Measurements from ENCODE around the gene MVP.
"Not testable (repeated sequence)": the region's sequence is repeated elsewhere in the genome, so short reads cannot be mapped to it uniquely, and the experiment has no call there.

Gene MVP

DNA sequence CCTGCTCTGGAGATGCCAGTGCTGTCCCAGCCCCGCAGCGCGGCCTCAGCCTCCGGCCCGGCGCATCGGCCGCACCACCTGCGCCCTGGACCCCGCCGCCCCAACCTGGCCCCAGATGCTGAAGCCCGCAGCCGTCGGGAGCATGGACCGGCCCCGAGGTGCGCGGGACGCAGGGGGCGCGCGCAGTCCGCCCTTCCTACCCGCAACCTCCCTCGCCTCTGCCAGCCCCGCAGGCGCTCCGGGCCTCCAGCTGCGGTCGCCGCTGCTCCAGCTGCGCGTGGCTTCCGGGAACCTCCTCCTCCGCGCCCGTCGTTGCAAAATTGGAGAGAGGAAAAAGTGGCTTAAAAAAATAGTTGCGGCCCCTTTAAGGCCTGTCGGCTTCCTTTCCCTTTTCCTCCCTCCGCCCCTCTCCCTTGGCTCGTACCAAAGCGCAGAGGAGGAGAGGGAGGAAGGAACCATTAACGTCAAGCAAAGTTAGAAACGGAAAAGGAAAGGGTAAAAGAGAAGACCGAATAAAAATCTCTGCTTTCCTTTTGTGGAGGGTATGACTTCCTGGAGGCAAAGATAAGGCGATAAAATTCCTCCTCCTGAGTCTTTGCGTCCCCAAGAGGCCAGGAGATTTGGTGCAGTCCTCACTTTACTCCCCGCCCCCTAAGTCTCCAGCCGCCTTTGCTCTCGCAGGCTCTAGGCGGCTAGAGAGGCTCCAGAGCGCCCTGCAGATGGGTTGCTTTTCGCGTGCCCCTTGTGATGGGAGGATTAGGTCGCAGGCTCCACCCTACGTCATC is 42.8 kb downstream of the MVP start, which contains the start of gene CDIPT:
CDIPT (minus strand) TSS at position 343 of the 785 bp plus-strand sequence. CDS start 369 bp downstream, outside the sequence.
- TF ChIP-seq, protein P1, sequence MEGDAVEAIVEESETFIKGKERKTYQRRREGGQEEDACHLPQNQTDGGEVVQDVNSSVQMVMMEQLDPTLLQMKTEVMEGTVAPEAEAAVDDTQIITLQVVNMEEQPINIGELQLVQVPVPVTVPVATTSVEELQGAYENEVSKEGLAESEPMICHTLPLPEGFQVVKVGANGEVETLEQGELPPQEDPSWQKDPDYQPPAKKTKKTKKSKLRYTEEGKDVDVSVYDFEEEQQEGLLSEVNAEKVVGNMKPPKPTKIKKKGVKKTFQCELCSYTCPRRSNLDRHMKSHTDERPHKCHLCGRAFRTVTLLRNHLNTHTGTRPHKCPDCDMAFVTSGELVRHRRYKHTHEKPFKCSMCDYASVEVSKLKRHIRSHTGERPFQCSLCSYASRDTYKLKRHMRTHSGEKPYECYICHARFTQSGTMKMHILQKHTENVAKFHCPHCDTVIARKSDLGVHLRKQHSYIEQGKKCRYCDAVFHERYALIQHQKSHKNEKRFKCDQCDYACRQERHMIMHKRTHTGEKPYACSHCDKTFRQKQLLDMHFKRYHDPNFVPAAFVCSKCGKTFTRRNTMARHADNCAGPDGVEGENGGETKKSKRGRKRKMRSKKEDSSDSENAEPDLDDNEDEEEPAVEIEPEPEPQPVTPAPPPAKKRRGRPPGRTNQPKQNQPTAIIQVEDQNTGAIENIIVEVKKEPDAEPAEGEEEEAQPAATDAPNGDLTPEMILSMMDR (IDR thresholded peaks at IDR 0.05; ENCODE audit: low read depth, low read length, missing control alignments) = peak; percentile 81
- H3K4me3 ChIP-seq (ENCODE audit: low read depth, low read length) = peak within 1 kb of the TSS; percentile 93
- DNase-seq (ENCODE audit: low read depth) = peak; percentile 93

DNA sequence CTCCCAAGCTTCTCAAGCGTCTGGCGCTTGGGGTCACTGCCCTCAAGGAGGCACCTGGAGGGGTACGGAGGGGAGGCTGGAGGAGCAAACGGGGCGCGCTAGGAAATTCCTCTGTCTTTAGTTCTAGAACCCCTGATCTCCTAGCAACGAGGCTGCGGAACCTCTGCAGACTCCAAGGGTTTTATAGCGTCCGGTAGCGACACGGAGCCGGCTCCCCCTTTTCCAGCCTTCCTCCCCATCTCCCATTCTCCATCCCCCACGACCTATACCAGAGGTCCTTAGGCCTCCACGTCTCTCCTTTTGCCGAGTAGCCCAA is 43.4 kb downstream of the MVP start:
- DNase-seq (ENCODE audit: low read depth) = no peak
- H3K4me3 ChIP-seq (ENCODE audit: low read depth, low read length) = peak overlapping the region; percentile 26; the same call in 1 of the 2 replicates
- TF ChIP-seq, protein P1 (IDR thresholded peaks at IDR 0.05; ENCODE audit: low read depth, low read length, missing control alignments) = no peak

DNA sequence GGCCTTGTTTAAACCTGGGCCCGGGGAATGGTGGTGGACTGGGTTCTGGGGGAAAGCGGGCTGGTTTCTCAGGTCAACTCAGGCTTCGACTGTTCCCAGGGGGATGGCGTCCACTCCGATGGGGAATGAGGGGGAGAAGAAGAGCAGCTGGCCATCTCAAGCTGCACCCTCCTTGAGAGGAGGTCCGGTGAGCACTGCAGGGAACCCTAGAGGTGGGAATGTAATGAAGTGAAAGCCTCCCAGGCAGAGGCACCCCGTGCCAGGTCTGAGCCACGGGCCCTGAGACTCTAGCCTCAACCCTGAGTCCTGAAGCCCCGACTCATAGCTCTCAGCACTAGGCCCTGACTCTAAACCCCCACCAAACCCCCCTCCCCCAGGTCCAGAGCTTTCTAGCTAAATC is 43.9 kb downstream of the MVP start:
- H3K4me3 ChIP-seq (ENCODE audit: low read depth, low read length) = no peak overlapping the region
- TF ChIP-seq, protein P1 (IDR thresholded peaks at IDR 0.05; ENCODE audit: low read depth, low read length, missing control alignments) = no peak
- no peak for DNase-seq (ENCODE audit: low read depth)

DNA sequence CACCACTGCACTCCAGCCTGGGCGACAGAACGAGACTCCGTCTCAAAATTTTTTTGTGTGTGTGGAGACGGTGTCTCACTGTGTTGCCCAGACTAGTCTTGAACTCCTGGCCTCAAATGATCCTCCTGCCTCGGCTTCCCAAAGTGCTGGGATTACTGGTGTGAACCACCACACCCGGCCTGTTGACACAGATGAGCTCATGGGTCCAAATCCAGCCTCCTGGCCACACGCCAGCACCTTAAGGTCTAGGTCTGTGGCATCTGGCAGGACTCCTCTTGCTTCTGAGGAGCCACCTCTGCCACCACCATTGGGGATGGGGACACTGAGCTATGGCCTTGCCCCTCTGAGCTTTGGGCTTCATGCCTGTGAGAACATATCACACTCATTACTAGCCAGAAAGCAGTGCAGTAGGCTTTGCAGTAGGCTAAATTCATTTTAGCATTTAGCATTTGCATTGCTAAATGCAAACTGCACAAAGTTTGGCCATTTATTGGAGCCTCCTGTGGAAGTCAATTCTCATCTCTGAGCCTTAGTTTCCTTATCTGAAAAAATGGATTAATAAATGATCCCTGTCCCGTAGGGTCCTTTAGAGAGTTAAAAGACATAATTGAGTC is 48.2 kb downstream of the MVP start:
- no peak for DNase-seq (ENCODE audit: low read depth)
- no peak overlapping the region for H3K4me3 ChIP-seq (ENCODE audit: low read depth, low read length)
- TF ChIP-seq, protein P1 (IDR thresholded peaks at IDR 0.05; ENCODE audit: low read depth, low read length, missing control alignments) = no peak

DNA sequence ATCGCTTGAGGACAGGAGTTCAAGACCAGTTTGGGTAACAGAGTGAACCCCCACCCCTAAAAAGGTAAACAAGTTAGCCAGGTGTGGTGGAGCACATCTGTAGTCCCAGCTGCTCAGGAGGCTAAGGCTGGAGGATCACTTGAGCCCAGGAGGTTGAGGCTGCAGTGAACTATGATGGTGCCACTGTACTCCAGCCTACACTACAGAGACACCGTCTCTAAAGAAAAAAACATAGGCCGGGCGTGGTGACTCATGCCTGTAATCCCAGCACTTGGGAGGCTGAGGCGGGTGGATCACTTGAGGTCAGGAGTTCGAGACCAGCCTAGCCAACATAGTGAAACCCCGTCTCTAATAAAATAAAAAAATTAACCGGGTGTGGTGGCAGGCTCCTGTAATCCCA is 48.8 kb downstream of the MVP start:
- H3K4me3 ChIP-seq (ENCODE audit: low read depth, low read length); DNase-seq (ENCODE audit: low read depth): not testable (repeated sequence)

DNA sequence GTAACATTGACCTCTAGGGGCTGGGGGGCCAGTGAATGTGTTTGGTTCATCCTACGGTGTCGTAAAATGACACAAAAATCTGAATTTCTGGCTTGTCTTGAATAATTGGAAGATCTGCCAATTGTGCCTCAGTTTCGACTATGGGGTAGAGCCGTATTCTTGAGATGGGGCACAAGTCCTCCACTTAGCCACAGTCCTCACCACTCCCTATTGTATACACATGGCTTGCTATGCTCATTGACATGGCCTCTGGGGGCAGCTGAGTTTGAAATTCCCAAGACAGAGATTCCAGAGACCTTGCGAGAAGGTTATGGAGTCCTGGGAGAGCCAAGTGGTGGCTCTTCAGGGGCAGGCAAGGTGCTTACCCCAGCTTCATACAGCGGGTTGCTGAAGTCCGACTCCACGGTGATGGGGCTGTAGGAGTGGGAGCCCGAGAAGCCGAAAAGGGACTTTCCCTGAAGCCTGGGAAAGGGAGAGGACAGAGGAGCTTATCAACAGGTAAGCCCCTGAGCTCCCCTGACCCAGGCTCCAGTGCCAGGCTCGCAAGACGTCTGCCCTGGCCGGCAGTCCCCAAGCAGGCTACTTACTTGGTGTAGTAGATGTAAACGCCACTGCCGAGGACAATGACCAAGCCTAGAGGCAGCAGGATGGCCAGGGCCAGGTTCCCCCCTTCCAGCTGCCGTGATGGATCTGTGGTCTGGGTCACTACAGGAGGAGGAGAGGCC is 51.7 kb downstream of the MVP start:
- TF ChIP-seq, protein P1 (IDR thresholded peaks at IDR 0.05; ENCODE audit: low read depth, low read length, missing control alignments) = no peak
- DNase-seq (ENCODE audit: low read depth) = no peak
- no peak overlapping the region for H3K4me3 ChIP-seq (ENCODE audit: low read depth, low read length)

DNA sequence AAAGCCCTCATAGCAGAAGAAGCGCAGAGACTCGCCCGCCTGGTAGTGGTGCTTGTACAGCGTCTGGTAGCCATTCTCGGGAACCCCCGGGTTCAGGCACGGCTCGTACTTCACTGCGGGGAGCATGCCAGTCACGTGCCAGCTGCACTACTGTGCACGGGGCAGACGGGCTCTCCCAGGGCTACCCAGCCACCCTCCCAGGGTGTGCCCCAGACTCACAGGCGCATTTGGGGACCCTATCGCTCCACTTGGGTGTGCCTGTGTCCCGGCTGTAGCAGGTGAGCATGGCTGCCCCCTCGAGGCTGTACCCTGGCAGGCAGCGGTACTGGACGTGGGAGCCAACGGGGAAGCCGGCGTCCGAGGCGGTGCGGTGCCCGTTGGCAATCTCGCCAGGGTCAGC is 53.1 kb downstream of the MVP start:
- DNase-seq (ENCODE audit: low read depth) = no peak
- TF ChIP-seq, protein P1 (IDR thresholded peaks at IDR 0.05; ENCODE audit: low read depth, low read length, missing control alignments) = no peak
- H3K4me3 ChIP-seq (ENCODE audit: low read depth, low read length) = no peak overlapping the region
